Nephron (organoid): ENCODE data around the gene MED14.

Experiments used
- H3K27ac Mint-ChIP-seq, 3 experiments: 2 replicates each; pipeline ENCODE4 v1.8.0; 2020; ENCODE audit warnings: mixed read lengths in 3 of 3, mild to moderate bottlenecking in 2 of 3, moderate library complexity in 1 of 3
- H3K27me3 Mint-ChIP-seq: 2 replicates; pipeline ENCODE4 v1.8.0; 2021; ENCODE audit warnings: low read depth, mild to moderate bottlenecking, moderate library complexity, mixed read lengths
- H3K36me3 Mint-ChIP-seq: 2 replicates; pipeline ENCODE4 v1.8.0; 2020; ENCODE audit warnings: low read depth, mixed read lengths
- H3K4me1 Mint-ChIP-seq: 2 replicates; pipeline ENCODE4 v1.8.0; 2020; ENCODE audit warnings: mixed read lengths
- H3K4me3 Mint-ChIP-seq, 3 experiments: 2 replicates each; pipeline ENCODE4 v1.8.0; 2020; ENCODE audit warnings: mild to moderate bottlenecking in 3 of 3, mixed read lengths in 3 of 3, moderate library complexity in 2 of 3
- H3K9me3 Mint-ChIP-seq: 2 replicates; pipeline ENCODE4 v1.8.0; 2020; ENCODE audit warnings: mixed read lengths
- TF ChIP-seq, protein P1 (sequence below), 3 experiments: fragments of 200-600 bp; sonication (generic); IDR thresholded peaks; one replicate each; pipeline ENCODE4 v1.5.0; 2021; ENCODE audit warnings: antibody characterized with exemption in 3 of 3; ENCODE audit not compliant: unreplicated experiment in 3 of 3

MED14 gene

DNA sequence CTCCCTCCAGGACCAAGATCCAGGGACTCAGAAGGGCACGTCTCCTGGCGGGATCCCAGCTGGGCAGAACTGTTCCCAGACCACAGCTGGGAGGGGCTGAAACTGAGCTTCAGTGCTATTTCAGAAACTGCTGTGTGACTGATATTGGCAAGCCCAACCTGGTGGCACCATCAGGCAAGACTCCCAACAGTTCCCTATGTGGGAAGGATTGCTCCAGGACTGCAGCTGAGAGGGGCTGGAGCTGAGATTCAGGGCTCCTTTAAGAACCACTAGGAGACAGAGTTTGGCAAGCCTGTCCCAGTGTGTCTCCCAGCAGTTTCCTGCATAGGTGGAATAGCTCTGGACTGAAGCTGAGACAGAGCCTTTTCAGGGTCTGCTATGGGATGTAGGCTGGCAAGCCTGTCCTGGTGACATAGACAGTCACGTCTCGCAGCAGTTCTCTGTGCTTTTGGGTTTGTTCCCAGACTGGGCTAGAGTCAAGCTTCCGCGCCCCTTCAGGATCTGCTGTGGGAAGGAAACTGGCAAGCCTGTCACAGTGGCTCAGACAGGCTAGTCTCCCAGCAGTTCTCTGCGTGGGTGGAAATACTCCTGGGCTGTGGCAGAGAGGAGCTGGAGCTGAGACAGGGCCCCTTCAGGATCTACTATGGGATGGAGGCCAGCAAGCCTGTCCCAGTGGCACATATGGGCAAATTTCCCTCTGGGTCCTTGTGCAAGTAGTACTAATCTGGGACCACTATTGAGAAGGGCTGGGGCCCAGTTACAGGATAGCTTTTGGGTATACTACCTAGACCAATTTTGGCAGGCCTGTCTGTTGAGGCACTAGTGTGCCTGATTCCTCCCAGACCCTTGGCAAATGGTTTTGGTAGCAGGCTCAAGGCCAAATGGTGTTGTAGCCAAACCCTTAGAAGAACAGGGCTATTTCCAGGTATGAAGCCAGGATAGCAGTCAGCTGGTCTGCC lies 20.2 kb upstream of the MED14 start:
- no peaks in the 10 kb centered on the region for H3K4me1 Mint-ChIP-seq

DNA sequence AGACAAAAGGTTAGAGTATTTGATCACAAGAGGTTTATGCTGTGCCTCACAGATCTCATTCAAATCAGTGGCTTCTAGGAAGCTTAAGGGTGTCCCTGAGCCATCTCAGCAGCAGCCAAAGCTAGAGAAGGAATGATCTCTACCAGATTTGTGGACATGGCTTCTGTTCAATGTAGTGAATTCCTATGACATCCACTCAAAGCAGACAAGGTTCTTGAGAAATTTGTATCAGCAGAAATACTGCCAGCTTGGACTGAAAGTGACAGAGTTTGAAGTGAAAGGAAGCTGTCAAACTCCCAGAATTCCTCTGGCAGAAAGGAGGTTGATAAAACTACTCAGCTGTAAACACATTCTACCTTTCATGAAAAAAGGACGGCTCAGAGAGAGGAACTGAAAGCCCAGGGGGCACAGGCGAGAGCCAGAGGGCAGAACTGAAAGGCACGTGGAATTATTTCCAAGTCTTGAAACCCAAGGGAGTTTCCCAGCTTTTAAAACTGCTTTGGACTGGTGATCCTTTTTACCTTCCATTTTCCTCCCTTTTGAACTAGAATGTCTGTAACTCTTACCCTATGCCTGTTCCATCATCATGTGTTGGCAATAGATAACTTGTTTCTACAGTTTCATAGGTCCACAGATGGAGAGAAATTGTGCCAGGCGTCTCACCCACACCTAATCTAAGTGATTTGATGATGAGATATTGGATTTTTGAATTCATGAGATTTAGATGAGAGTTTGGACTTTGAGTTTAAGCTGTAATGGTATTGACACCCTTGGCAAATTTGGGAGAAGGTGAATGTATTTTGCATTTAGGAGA lies 14.5 kb upstream of the MED14 start:
- Mint-ChIP-seq H3K36me3 (no peaks in the 10 kb centered on the region), H3K4me3 (no peak overlapping the region), H3K27me3 (no peaks in the 10 kb centered on the region), H3K27ac (peak overlapping the region in 1 of 3 experiments; percentile 28), H3K4me1 (no peaks in the 10 kb centered on the region), H3K9me3 (peaks cover 29% of the 10 kb centered on the region)
- TF ChIP-seq, protein P1, sequence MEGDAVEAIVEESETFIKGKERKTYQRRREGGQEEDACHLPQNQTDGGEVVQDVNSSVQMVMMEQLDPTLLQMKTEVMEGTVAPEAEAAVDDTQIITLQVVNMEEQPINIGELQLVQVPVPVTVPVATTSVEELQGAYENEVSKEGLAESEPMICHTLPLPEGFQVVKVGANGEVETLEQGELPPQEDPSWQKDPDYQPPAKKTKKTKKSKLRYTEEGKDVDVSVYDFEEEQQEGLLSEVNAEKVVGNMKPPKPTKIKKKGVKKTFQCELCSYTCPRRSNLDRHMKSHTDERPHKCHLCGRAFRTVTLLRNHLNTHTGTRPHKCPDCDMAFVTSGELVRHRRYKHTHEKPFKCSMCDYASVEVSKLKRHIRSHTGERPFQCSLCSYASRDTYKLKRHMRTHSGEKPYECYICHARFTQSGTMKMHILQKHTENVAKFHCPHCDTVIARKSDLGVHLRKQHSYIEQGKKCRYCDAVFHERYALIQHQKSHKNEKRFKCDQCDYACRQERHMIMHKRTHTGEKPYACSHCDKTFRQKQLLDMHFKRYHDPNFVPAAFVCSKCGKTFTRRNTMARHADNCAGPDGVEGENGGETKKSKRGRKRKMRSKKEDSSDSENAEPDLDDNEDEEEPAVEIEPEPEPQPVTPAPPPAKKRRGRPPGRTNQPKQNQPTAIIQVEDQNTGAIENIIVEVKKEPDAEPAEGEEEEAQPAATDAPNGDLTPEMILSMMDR (IDR thresholded peaks at IDR 0.05; ENCODE audit: unreplicated experiment in 3 of 3), result no peak

More for the DNA sequence above, 20.2 kb upstream of the MED14 start:
- TF ChIP-seq, protein P1 (IDR thresholded peaks at IDR 0.05; ENCODE audit: unreplicated experiment in 3 of 3), result no peak
- H3K4me3 Mint-ChIP-seq, result no peak overlapping the region
- peaks cover 21% of the 10 kb centered on the region for H3K9me3 Mint-ChIP-seq
- no peak overlapping the region for H3K27ac Mint-ChIP-seq
- H3K36me3 Mint-ChIP-seq, result no peaks in the 10 kb centered on the region
- no peaks in the 10 kb centered on the region for H3K27me3 Mint-ChIP-seq

DNA sequence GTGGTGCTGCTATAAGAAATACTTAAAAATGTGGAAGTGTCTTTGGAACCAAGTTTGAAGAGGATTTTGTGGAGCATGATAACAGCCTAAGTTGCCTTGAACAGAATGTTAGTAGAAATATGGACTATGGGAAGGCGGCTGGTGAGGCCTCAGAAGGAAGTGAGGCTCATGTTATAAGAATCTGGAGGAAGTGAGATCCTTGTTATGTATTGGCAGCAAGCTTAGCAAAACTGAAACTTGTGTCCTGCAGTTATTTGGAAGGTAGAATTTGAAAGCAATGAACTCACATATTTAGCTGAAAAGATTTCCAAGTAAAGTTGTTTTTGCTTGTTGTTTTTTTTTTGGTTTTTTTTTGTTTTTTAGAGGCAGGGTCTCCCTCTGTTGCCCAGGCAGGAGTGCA lies 13.6 kb upstream of the MED14 start:
- Mint-ChIP-seq H3K4me3 (no peak overlapping the region), H3K27ac (no peak overlapping the region), H3K27me3 (no peaks in the 10 kb centered on the region), H3K36me3 (no peaks in the 10 kb centered on the region), H3K9me3 (peaks cover 25% of the 10 kb centered on the region), H3K4me1 (no peaks in the 10 kb centered on the region)
- TF ChIP-seq, protein P1 (IDR thresholded peaks at IDR 0.05; ENCODE audit: unreplicated experiment in 3 of 3), result no peak

DNA sequence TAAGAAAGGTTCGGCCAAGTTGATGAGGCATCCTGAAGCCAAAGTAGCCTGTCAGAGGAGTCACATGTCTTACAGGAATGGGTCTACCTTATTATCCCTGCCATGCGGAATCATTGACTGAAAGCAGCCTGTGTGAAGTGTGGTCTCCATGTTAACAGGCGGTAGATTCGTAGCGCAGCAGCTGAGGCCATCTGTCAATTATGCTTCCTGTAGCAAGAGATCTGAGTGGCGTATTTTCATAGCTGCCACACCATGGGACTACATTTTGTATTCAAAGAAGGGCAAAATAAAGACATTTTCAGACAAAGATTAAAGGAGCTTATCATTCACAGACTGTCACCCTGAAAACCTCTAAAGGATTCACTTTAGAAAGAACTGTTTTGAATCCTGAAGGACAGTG lies 11.2 kb upstream of the MED14 start:
- peaks cover 8% of the 10 kb centered on the region for H3K9me3 Mint-ChIP-seq
- no peak overlapping the region for H3K4me3 Mint-ChIP-seq
- no peaks in the 10 kb centered on the region for H3K4me1 Mint-ChIP-seq
- no peaks in the 10 kb centered on the region for H3K27me3 Mint-ChIP-seq
- no peak overlapping the region for H3K27ac Mint-ChIP-seq
- H3K36me3 Mint-ChIP-seq, result no peaks in the 10 kb centered on the region
- TF ChIP-seq, protein P1 (IDR thresholded peaks at IDR 0.05; ENCODE audit: unreplicated experiment in 3 of 3), result no peak

DNA sequence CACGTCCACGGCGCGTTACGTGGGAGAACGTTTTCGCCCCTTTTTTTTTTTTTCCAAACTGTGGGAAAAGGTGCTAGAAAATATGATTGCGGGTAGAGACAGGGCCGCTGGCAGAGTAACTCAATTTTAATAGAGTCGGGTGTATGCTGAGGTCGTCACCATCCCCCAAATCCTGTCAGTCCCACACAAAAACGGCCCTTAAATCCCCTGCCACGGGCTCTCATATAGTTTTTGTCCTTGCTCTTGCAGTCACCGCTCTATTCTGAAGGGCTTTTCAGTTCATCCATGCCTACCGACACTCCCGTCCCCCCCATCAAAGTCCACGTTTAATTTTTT lies 796 bp upstream of the MED14 start:
- TF ChIP-seq, protein P1 (IDR thresholded peaks at IDR 0.05; ENCODE audit: unreplicated experiment in 3 of 3), result no peak
- Mint-ChIP-seq H3K27ac (peak overlapping the region; percentile 97 to 98 (median 97)), H3K9me3 (peaks cover under 1% of the 10 kb centered on the region), H3K27me3 (no peaks in the 10 kb centered on the region), H3K36me3 (no peaks in the 10 kb centered on the region), H3K4me1 (peaks cover 20% of the 10 kb centered on the region), H3K4me3 (peak overlapping the region; percentile 86 to 94 (median 93))
